KOPT-K1 (cell line): ENCODE measurements around the gene DDR2.

Experiments used
- H3K27ac ChIP-seq: fragments of 200-600 bp; sonication (generic); 2 replicates; pipeline ENCODE4 v1.5.1; 2016; ENCODE audit warnings: antibody characterized with exemption, mild to moderate bottlenecking, low read depth, low read length; ENCODE audit not compliant: poor library complexity, severe bottlenecking
- H3K36me3 ChIP-seq: fragments of 200-600 bp; sonication (generic); 2 replicates; pipeline ENCODE4 v1.5.1; 2017; ENCODE audit warnings: antibody characterized with exemption, mild to moderate bottlenecking, low read length, moderate library complexity; ENCODE audit not compliant: insufficient read depth
- H3K9me3 ChIP-seq: fragments of 200-600 bp; sonication (generic); 2 replicates; pipeline ENCODE4 v1.5.1; 2017; ENCODE audit warnings: antibody characterized with exemption, low read length, mild to moderate bottlenecking; ENCODE audit not compliant: insufficient read depth, poor library complexity, severe bottlenecking

DDR2 gene

GRCh38 chr1:162645666-162646065 lies 13.4 kb downstream of the DDR2 start:
- no peaks in the 10 kb centered on the region for H3K36me3 ChIP-seq
- H3K9me3 ChIP-seq, result no peaks in the 10 kb centered on the region
- no peak overlapping the region for H3K27ac ChIP-seq

- H3K9me3 ChIP-seq, result no peaks in the 10 kb centered on the region
- no peaks in the 10 kb centered on the region for H3K36me3 ChIP-seq
- H3K27ac ChIP-seq, result no peak overlapping the region
Observed at GRCh38 chr1:162649583-162649982, 17.3 kb downstream of the DDR2 start.

- Histone ChIP-seq H3K9me3 (no peaks in the 10 kb centered on the region), H3K27ac (no peak overlapping the region), H3K36me3 (no peaks in the 10 kb centered on the region)
Observed at GRCh38 chr1:162654915-162655620, 22.8 kb downstream of the DDR2 start.

DNA sequence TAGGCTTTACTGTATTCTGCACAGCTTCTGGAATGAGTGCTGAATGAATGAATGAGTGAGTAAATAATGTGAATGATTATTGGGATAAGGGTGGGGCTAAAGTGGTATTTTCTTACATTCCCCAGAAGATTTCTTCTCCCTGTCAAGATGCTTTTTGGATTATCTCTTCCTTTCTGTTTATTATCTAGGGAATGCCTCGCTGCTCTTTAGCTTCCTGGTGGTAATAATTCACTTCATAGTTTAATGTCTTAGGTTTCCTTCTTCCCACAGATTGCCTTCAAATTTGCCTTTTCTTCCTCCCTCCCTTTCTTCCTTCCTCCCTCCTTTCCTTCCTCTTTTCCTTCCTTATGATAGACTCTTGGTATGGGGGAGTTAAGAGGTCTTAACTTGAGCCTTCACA lies 24.0 kb downstream of the DDR2 start:
- no peak overlapping the region for H3K27ac ChIP-seq
- no peaks in the 10 kb centered on the region for H3K9me3 ChIP-seq
- no peaks in the 10 kb centered on the region for H3K36me3 ChIP-seq

DNA sequence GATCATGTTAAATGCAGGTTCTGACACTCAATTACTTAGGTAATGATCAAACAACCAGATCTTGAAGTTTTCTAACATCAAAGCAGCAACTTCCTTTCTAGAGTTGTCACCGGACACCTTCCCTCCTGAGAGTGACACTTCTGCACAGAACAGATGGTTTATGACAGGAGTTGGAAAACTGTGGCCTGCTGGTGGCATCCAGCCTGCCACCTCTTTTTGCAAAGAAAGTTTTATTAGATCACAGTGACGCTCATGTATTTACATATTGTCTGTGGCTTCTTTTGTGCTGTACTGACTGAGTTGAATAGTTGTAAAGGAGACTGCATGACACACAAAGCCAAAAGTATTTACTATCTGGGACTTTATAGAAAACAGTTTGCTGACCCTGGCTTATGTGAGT lies 28.3 kb downstream of the DDR2 start:
- no peaks in the 10 kb centered on the region for H3K9me3 ChIP-seq
- H3K27ac ChIP-seq, result no peak overlapping the region
- no peaks in the 10 kb centered on the region for H3K36me3 ChIP-seq

DNA sequence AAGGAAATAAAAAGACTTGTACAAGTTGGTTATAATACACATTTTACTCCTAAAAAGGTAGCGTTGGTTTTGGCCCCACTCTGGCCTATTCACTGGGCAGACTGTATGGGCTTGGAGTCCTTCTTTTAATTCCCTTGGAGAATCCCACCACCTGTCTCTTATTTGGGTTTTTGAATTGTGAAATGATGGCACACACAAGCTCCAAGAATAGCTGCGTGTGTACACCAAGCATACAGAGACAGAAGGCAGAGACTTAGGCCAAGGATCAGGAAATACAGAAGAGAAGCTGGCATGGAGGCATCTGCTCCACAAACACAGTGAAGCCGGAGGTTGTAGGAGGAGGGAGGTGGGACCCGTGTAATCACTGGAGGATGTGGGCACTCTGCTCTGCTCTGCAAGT lies 29.1 kb downstream of the DDR2 start:
- Histone ChIP-seq H3K36me3 (no peaks in the 10 kb centered on the region), H3K9me3 (no peaks in the 10 kb centered on the region), H3K27ac (no peak overlapping the region)

GRCh38 chr1:162662013-162662412 lies 29.7 kb downstream of the DDR2 start:
- no peak overlapping the region for H3K27ac ChIP-seq

GRCh38 chr1:162663086-162663485 lies 30.8 kb downstream of the DDR2 start:
- Histone ChIP-seq H3K27ac (no peak overlapping the region), H3K9me3 (no peaks in the 10 kb centered on the region), H3K36me3 (no peaks in the 10 kb centered on the region)

More at GRCh38 chr1:162662013-162662412, 29.7 kb downstream of the DDR2 start:
- Histone ChIP-seq H3K9me3 (no peaks in the 10 kb centered on the region), H3K36me3 (no peaks in the 10 kb centered on the region)

DNA sequence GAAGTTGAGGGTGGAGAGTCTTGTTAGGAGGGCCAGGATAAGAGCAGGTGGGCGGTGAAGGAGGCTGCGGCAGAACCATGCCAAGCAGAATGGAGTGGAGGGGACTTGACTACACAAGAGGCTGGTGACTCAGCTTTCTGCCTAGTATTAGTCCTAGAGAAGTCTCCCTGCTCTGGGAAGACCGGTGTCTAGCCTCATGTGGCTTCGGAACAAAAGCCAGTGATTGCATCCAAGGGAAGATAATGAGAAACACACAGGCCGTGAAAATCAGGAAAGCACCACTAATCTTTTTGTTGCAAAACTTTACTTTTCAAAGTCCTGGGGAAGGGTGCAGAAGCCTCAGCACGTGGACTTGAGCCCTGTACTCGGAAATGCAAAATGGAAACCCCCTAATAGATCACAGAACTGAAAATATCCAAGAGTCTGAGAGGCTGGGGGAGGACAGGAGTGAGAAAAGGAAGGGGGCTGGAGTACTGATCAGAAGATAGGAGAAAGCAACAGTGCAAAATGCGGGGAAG lies 31.4 kb downstream of the DDR2 start:
- no peaks in the 10 kb centered on the region for H3K9me3 ChIP-seq
- H3K36me3 ChIP-seq, result no peaks in the 10 kb centered on the region
- no peak overlapping the region for H3K27ac ChIP-seq

GRCh38 chr1:162666006-162666645 lies 33.9 kb downstream of the DDR2 start:
- H3K27ac ChIP-seq, result no peak overlapping the region

DNA sequence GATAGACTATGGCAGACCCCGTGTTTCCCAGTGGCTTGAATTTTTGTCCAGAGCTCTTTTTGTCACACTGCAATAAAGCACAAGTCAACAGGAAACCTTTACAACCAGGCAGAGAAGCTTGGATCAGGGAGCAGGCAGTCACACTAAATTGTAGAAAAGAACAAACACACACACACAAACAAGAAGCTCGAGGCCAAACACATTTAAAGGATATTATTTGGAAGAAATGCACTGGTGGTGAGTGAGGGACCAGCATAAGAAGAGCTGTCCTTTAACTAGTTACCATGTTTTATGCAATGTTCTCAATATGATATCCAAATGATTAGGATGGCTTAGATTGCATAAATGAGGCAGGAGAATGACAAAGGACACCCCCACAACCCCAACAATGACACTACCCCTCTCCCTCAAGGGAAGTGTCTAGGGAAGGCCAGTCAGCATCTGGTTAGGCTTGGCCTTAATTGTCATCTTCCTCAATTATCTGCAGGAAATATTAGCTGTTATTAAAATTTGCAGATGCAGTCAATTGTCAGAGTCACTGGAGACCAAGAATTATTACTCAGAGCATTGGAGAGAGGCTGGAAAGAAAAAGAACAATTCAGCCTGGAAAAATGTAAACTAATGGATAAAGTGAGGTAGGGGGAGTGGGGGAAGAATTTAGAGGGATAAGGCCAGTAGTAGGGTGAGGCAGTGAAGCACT lies 35.3 kb downstream of the DDR2 start:
- Histone ChIP-seq H3K27ac (no peak overlapping the region), H3K9me3 (no peaks in the 10 kb centered on the region), H3K36me3 (no peaks in the 10 kb centered on the region)

More at GRCh38 chr1:162666006-162666645, 33.9 kb downstream of the DDR2 start:
- no peaks in the 10 kb centered on the region for H3K36me3 ChIP-seq
- H3K9me3 ChIP-seq, result no peaks in the 10 kb centered on the region

DNA sequence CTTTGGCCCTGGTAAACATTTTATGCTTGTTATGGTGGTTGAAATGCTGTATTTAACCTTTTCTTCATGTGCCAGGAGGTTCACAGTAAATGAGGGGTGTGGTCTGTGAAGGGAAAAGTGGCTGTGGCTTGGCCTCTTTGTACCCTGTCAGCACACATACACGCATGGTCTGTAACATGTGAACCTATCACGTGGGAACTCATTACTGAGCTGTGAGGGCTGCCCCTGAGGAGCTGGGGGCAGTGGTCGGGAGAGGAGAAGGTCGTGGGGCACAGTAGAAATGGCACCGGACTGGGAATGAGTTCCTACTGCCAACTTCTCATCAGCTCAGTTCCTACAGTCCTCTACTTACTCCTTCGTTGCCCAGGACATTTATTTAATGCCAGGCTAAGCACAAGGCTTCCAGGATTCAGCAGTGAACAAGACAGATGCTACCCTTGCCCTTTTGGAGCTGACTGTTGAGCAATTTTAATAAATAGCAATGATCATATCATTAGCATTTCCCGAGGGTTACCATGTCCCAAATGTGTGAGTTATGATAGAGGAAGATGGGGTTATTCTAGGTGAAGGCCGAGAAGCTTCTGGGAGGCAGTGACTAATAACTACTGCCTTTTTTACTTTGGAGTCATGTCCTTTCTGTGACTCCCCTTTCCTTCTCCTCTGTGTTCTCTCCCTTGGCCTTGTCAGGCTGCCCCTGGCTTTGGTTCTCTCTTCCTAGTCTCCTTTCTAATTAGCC lies 38.8 kb downstream of the DDR2 start:
- Histone ChIP-seq H3K9me3 (no peaks in the 10 kb centered on the region), H3K27ac (no peak overlapping the region), H3K36me3 (no peaks in the 10 kb centered on the region)

DNA sequence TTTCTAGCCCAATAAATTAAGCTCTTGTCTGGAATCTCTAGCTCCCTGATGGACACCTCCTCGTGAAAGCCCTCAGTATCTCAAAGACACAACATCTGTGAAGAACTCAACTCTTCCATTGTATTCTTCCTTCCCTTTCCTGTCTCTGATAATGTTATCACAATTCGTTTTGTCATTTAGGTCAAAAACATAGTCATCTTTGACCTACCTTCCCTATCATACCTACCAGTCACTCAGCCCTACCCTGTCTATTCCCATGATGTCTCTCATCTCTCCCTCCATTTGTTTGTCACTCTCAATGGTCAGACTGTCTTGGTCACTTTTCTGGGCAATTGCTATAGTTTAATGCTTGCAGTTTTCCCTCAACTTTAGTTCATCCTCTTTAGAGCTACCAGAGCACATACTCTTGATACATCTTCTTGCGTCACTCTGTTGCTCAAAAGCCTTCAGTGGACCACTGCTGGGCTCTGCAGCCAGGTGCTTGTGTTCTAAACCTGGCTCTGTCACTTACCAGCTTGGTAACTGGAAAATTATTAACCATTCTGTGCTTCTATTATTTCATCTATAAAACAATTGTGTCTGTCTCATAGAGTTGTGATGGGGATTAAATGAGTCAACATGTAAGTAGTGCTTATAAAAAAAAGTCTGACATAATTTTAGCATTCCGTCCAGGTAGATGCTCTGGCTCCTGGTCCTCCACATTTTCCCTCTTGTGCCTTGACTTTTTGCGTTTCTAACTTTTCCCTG lies 39.6 kb downstream of the DDR2 start:
- Histone ChIP-seq H3K27ac (no peak overlapping the region), H3K9me3 (no peaks in the 10 kb centered on the region), H3K36me3 (no peaks in the 10 kb centered on the region)

DNA sequence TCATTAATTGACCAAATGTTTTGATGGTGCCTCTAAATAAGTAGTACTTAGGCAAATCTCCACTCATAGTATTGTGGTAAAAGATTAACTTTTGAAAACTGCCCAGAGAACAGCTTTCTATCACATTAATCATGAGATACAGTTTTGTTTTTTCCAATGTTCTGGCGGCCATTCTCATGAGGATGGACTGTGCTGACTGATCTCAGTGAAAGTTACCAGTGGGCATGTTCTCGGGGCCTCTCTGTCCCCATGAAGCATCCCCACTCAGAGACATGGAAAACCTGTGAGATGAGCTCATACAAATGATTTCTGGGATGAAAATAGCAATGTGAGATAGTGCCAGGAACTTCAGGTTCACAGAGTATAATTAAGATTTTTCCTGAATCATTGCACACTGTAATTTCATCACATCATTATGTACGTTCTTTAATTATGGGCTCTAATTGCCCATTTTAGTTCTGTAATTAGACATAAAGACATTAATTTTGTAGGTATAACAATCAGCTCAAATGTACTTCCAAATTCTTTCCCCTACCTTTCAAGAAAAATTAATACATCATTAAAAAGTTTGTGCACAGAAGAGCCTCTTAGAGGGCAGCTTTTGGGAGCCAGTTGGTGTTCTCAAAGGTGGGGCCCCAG lies 40.5 kb downstream of the DDR2 start:
- Histone ChIP-seq H3K27ac (no peak overlapping the region), H3K9me3 (no peaks in the 10 kb centered on the region), H3K36me3 (no peaks in the 10 kb centered on the region)
